Measurements from ENCODE around the gene IL16. TPM values are rescaled to one million over a fixed set of nuclear protein-coding genes. Genes with fewer than 3 reads are reported as not detected.

Gene IL16
- total RNA-seq, 2 donors from 2014 or later = 3.4 to 3.7 TPM

- intact Hi-C loops (cut with DNase I) = no loop called here
- no peaks in the 10 kb centered on the region for H3K4me1 ChIP-seq
- peak overlapping the region in 1 of 2 donors; percentile 65 for H3K9ac ChIP-seq (ENCODE audit: low read depth in 2 of 2, low read length in 2 of 2)
- H3K27me3 ChIP-seq = no peaks in the 10 kb centered on the region
- peak overlapping the region; percentile 71 for H3K27ac ChIP-seq
- no peaks in the 10 kb centered on the region for H3K36me3 ChIP-seq
- peak overlapping the region; percentile 19 for H3K4me3 ChIP-seq
- no peaks in the 10 kb centered on the region for H3K9me3 ChIP-seq
- no peak for DNase-seq
- TF ChIP-seq CTCF (IDR thresholded peaks at IDR 0.05) = no peak
Measured at GRCh38 chr15:81298611-81299010, 101.9 kb downstream of the IL16 start.

GRCh38 chr15:81299156-81299555, 102.5 kb downstream of the IL16 start:
- no peaks in the 10 kb centered on the region for H3K9me3 ChIP-seq
- DNase-seq = no peak
- TF ChIP-seq CTCF (IDR thresholded peaks at IDR 0.05) = no peak
- intact Hi-C loops (cut with DNase I) = no loop called here
- no peaks in the 10 kb centered on the region for H3K27me3 ChIP-seq
- H3K9ac ChIP-seq (ENCODE audit: low read depth in 2 of 2, low read length in 2 of 2) = peak overlapping the region in 1 of 2 donors; percentile 38
- H3K27ac ChIP-seq = peak overlapping the region; percentile 71
- peak overlapping the region; percentile 8 for H3K4me3 ChIP-seq
- no peaks in the 10 kb centered on the region for H3K36me3 ChIP-seq
- H3K4me1 ChIP-seq = no peaks in the 10 kb centered on the region

GRCh38 chr15:81299630-81300273, 103.1 kb downstream of the IL16 start:
- H3K36me3 ChIP-seq = no peaks in the 10 kb centered on the region
- peak overlapping the region; percentile 8 for H3K4me3 ChIP-seq
- H3K9me3 ChIP-seq = no peaks in the 10 kb centered on the region
- TF ChIP-seq CTCF (IDR thresholded peaks at IDR 0.05) = no peak
- H3K27me3 ChIP-seq = no peaks in the 10 kb centered on the region
- no peaks in the 10 kb centered on the region for H3K4me1 ChIP-seq
- H3K9ac ChIP-seq (ENCODE audit: low read depth in 2 of 2, low read length in 2 of 2) = peak overlapping the region in 1 of 2 donors; percentile 38
- intact Hi-C loops (cut with DNase I) = no loop called here
- DNase-seq = no peak
- peak overlapping the region; percentile 5 for H3K27ac ChIP-seq

GRCh38 chr15:81301385-81301784, 104.7 kb downstream of the IL16 start:
- Histone ChIP-seq H3K36me3 (no peaks in the 10 kb centered on the region), H3K9me3 (no peaks in the 10 kb centered on the region), H3K27ac (peak overlapping the region; percentile 3), H3K9ac (ENCODE audit: low read depth in 2 of 2, low read length in 2 of 2) (no peak overlapping the region), H3K4me1 (no peaks in the 10 kb centered on the region), H3K4me3 (peak overlapping the region; percentile 12), H3K27me3 (no peaks in the 10 kb centered on the region)
- DNase-seq = no peak
- intact Hi-C loops (cut with DNase I) = no loop called here
- no peak for TF ChIP-seq CTCF (IDR thresholded peaks at IDR 0.05)

GRCh38 chr15:81301815-81302399, 105.2 kb downstream of the IL16 start:
- Histone ChIP-seq H3K4me3 (peak overlapping the region; percentile 12), H3K9me3 (no peaks in the 10 kb centered on the region), H3K27ac (peak overlapping the region; percentile 3), H3K27me3 (no peaks in the 10 kb centered on the region), H3K4me1 (no peaks in the 10 kb centered on the region), H3K36me3 (no peaks in the 10 kb centered on the region), H3K9ac (ENCODE audit: low read depth in 2 of 2, low read length in 2 of 2) (peak overlapping the region in 1 of 2 donors; percentile 23)
- no peak for TF ChIP-seq CTCF (IDR thresholded peaks at IDR 0.05)
- intact Hi-C loops (cut with DNase I) = no loop called here
- DNase-seq = no peak
